Calu3 (cell line): ENCODE measurements around the gene HOXC6. TPM values are rescaled to one million over a fixed set of nuclear protein-coding genes. Genes with fewer than 3 reads are reported as not detected.
A peak's percentile ranks its signal among the peaks of the same experiment; 100 is the strongest.

Experiments
- BruUV-seq: library from RNA; stranded (reverse); fragments of 400-500 nt; replicated peaks from 2 replicates; lab custom pipeline; 2021; lab: Mats Ljungman, UMichigan
- CTCF ChIA-PET: fragments of 300-600 bp; sonication (Branson Sonifier 250); formaldehyde crosslinking; loops from one replicate; lab custom pipeline; 2022; ENCODE audit warnings: antibody characterized with exemption; lab: Charles Lee
- DNase-seq: peaks from one replicate; pipeline ENCODE4 v3.0.0; 2022
- H3K27ac Mint-ChIP-seq: one replicate; pipeline ENCODE4 v1.8.0; 2022; ENCODE audit warnings: mixed read lengths; ENCODE audit not compliant: unreplicated experiment
- H3K27me3 Mint-ChIP-seq: one replicate; pipeline ENCODE4 v1.8.0; 2022; ENCODE audit warnings: mixed read lengths; ENCODE audit not compliant: unreplicated experiment
- H3K36me3 Mint-ChIP-seq: one replicate; pipeline ENCODE4 v1.8.0; 2022; ENCODE audit warnings: mild to moderate bottlenecking, moderate library complexity, mixed read lengths; ENCODE audit not compliant: insufficient read depth, unreplicated experiment
- H3K4me1 Mint-ChIP-seq: one replicate; pipeline ENCODE4 v1.8.0; 2022; ENCODE audit warnings: mild to moderate bottlenecking, low read depth, mixed read lengths; ENCODE audit not compliant: unreplicated experiment
- H3K4me3 Mint-ChIP-seq: one replicate; pipeline ENCODE4 v1.8.0; 2022; ENCODE audit warnings: mild to moderate bottlenecking, low read depth, moderate library complexity, mixed read lengths; ENCODE audit not compliant: unreplicated experiment
- H3K9me3 Mint-ChIP-seq: one replicate; pipeline ENCODE4 v1.8.0; 2022; ENCODE audit warnings: low read depth, mixed read lengths; ENCODE audit not compliant: unreplicated experiment
- CTCF ChIP-seq: fragments of 200-600 bp; IDR thresholded peaks from one replicate; pipeline ENCODE4 v1.8.0; 2022; ENCODE audit warnings: antibody characterized with exemption; ENCODE audit not compliant: unreplicated experiment
- intact Hi-C: fragments of 100-400 bp; cut with micrococcal nuclease; formaldehyde crosslinking; loops from one replicate; pipeline ENCODE4 v1.10.0; 2022; ENCODE audit not compliant: unreplicated experiment
- total RNA-seq: library from RNA; stranded (reverse); gene quantifications from 2 replicates; pipeline ENCODE4 v1.2.3, GENCODE V29; 2022

Gene HOXC6
- total RNA-seq, 1 experiment from 2014 or later: 1.2 TPM

- DNase-seq: no peak
- intact Hi-C loops: no loop called here
- CTCF ChIA-PET: no interaction called here
- Mint-ChIP-seq H3K4me1 (peaks cover 14% of the 10 kb centered on the region), H3K27me3 (peaks cover 99% of the 10 kb centered on the region), H3K9me3 (no peaks in the 10 kb centered on the region), H3K27ac (no peak overlapping the region), H3K36me3 (peaks cover 12% of the 10 kb centered on the region), H3K4me3 (peak overlapping the region; percentile 27)
- no peak for TF ChIP-seq CTCF
- BruUV-seq: no TSS peak
Measured at GRCh38 chr12:54034785-54035310, 6.6 kb downstream of the HOXC6 start.

GRCh38 chr12:54035568-54036264 lies 7.5 kb downstream of the HOXC6 start:
- H3K27ac Mint-ChIP-seq: no peak overlapping the region

GRCh38 chr12:54036620-54037359 lies 8.6 kb downstream of the HOXC6 start:
- no TSS peak for BruUV-seq
- H3K4me1 Mint-ChIP-seq: peaks cover 14% of the 10 kb centered on the region
- CTCF ChIA-PET: interaction anchor here (0.9 to 1.7 kb wide), 3 partner anchors 16 to 154 kb away, joined by 3 to 4 read pairs (median 4); no protein-coding TSS in a partner anchor

More at GRCh38 chr12:54035568-54036264, 7.5 kb downstream of the HOXC6 start:
- Mint-ChIP-seq H3K27me3 (peaks cover 99% of the 10 kb centered on the region), H3K4me1 (peaks cover 14% of the 10 kb centered on the region), H3K36me3 (peaks cover 12% of the 10 kb centered on the region), H3K9me3 (no peaks in the 10 kb centered on the region), H3K4me3 (no peak overlapping the region)
- DNase-seq: no peak
- CTCF ChIA-PET: interaction anchor here (1.7 kb wide), 1 partner anchor 17 kb away, joined by 4 read pairs; no protein-coding TSS in a partner anchor
- BruUV-seq: no TSS peak
- TF ChIP-seq CTCF: no peak
- intact Hi-C loops: no loop called here

More at GRCh38 chr12:54036620-54037359, 8.6 kb downstream of the HOXC6 start:
- DNase-seq: peak; percentile 26
- peaks cover 99% of the 10 kb centered on the region for H3K27me3 Mint-ChIP-seq
- peaks cover 12% of the 10 kb centered on the region for H3K36me3 Mint-ChIP-seq
- no peak for TF ChIP-seq CTCF
- H3K4me3 Mint-ChIP-seq: no peak overlapping the region
- no peaks in the 10 kb centered on the region for H3K9me3 Mint-ChIP-seq
- intact Hi-C loops: no loop called here
- H3K27ac Mint-ChIP-seq: no peak overlapping the region
